DMS153 treated with DMSO at 0.1 percent for 48 hours (cell line): Measurements from ENCODE around the gene USP1.

Experiments used
- DNase-seq: peaks from one replicate; lab custom pipeline; 2025; ENCODE audit not compliant: unreplicated experiment; lab: John Stamatoyannopoulos, UW

The USP1 gene

GRCh38 chr1:62425041-62425440 lies 11.8 kb upstream of the USP1 start:
- DNase-seq: no peak

GRCh38 chr1:62426237-62426636 lies 10.6 kb upstream of the USP1 start:
- DNase-seq: no peak

GRCh38 chr1:62426794-62427193 lies 10.1 kb upstream of the USP1 start:
- no peak for DNase-seq

- no peak for DNase-seq
These were observed 8.5 kb upstream of the USP1 start for GRCh38 chr1:62428351-62428750.

GRCh38 chr1:62429581-62429980 lies 7.3 kb upstream of the USP1 start:
- DNase-seq: no peak

GRCh38 chr1:62433861-62434617 lies 2.8 kb upstream of the USP1 start:
- DNase-seq: no peak

- DNase-seq: no peak
These were observed 2.2 kb upstream of the USP1 start for GRCh38 chr1:62434618-62435001.

- DNase-seq: no peak
These were observed 1.4 kb upstream of the USP1 start for GRCh38 chr1:62435231-62436038.

- no peak for DNase-seq
These were observed 797 bp upstream of the USP1 start for GRCh38 chr1:62436039-62436465.

GRCh38 chr1:62437273-62437940 lies 558 bp downstream of the USP1 start:
- no peak for DNase-seq

- no peak for DNase-seq
These were observed 1.3 kb downstream of the USP1 start for GRCh38 chr1:62438163-62438562.

- no peak for DNase-seq
These were observed 3.0 kb downstream of the USP1 start for GRCh38 chr1:62439652-62440371.

- DNase-seq: no peak
These were observed 7.9 kb downstream of the USP1 start for GRCh38 chr1:62444701-62445100.

- no peak for DNase-seq
These were observed 11.5 kb downstream of the USP1 start for GRCh38 chr1:62448221-62448933.

GRCh38 chr1:62450301-62450700 lies 13.5 kb downstream of the USP1 start:
- DNase-seq: no peak

- no peak for DNase-seq
These were observed 16.1 kb downstream of the USP1 start for GRCh38 chr1:62452951-62453350.

- DNase-seq: no peak
These were observed 21.1 kb downstream of the USP1 start for GRCh38 chr1:62457955-62458354.

- DNase-seq: no peak
These were observed 25.5 kb downstream of the USP1 start for GRCh38 chr1:62462370-62462769.

GRCh38 chr1:62467092-62467491 lies 30.2 kb downstream of the USP1 start:
- no peak for DNase-seq

- DNase-seq: no peak
These were observed 39.8 kb downstream of the USP1 start for GRCh38 chr1:62476525-62477219.
